ENCODE results near the gene HSBP1L1. TPM values are rescaled to one million over a fixed set of nuclear protein-coding genes. Genes with fewer than 3 reads are reported as not detected.

The HSBP1L1 gene
- total and polyA plus RNA-seq, 2 donors (not counting 1 experiment from before 2014, with no cell fraction given): 13.4 to 24.6 TPM

GRCh38 chr18:79973517-79973916 lies 9.1 kb downstream of the HSBP1L1 start:
- peaks cover 18% of the 10 kb centered on the region for H3K36me3 ChIP-seq (ENCODE audit: control insufficient read depth, insufficient read depth, low read length)

GRCh38 chr18:79974025-79974654 lies 9.7 kb downstream of the HSBP1L1 start:
- Histone ChIP-seq H3K79me2 (ENCODE audit: control insufficient read depth, insufficient read depth, low read length) (peaks cover 50% of the 10 kb centered on the region), H3K9ac (ENCODE audit: insufficient read depth, low read length) (no peak overlapping the region), H3K27me3 (ENCODE audit: control insufficient read depth, insufficient read depth, low read length) (no peaks in the 10 kb centered on the region), H4K20me1 (ENCODE audit: control insufficient read depth, extremely low read depth, insufficient read depth, low read length) (no peaks in the 10 kb centered on the region), H3K4me1 (ENCODE audit: control insufficient read depth, extremely low read depth, insufficient read depth, low read length) (no peaks in the 10 kb centered on the region), H3K9me3 (ENCODE audit: control insufficient read depth, insufficient read depth, low read depth, low read length) (no peaks in the 10 kb centered on the region), H3K4me2 (ENCODE audit: extremely low read depth, insufficient read depth, low read length) (no peak overlapping the region), H3K36me3 (ENCODE audit: control insufficient read depth, insufficient read depth, low read length) (peaks cover 19% of the 10 kb centered on the region), H3K27ac (ENCODE audit: insufficient read depth, low read length) (no peak overlapping the region), H2AFZ (ENCODE audit: low read length) (no peak overlapping the region), H3K4me3 (replicated peaks in 1 of 4; ENCODE audit: control extremely low read depth in 1 of 4, insufficient read depth in 1 of 4, low read depth in 3 of 4, low read length in 4 of 4) (no peak overlapping the region)
- no peak for TF ChIP-seq CTCF (conservative IDR thresholded peaks at IDR 0.05 in 1 of 2, IDR thresholded peaks at IDR 0.05 in 1 of 2; ENCODE audit: low read depth in 1 of 2, low read length in 2 of 2)
- no peak for TF ChIP-seq EZH2 (IDR thresholded peaks at IDR 0.05; ENCODE audit: low read length, missing control alignments)
- DNase-seq (ENCODE audit: low read depth in 2 of 2): no peak

More at GRCh38 chr18:79973517-79973916, 9.1 kb downstream of the HSBP1L1 start:
- Histone ChIP-seq H3K4me1 (ENCODE audit: control insufficient read depth, extremely low read depth, insufficient read depth, low read length) (no peaks in the 10 kb centered on the region), H3K27ac (ENCODE audit: insufficient read depth, low read length) (no peak overlapping the region), H3K4me2 (ENCODE audit: extremely low read depth, insufficient read depth, low read length) (no peak overlapping the region), H3K9me3 (ENCODE audit: control insufficient read depth, insufficient read depth, low read depth, low read length) (no peaks in the 10 kb centered on the region), H3K79me2 (ENCODE audit: control insufficient read depth, insufficient read depth, low read length) (peaks cover 44% of the 10 kb centered on the region), H2AFZ (ENCODE audit: low read length) (no peak overlapping the region), H4K20me1 (ENCODE audit: control insufficient read depth, extremely low read depth, insufficient read depth, low read length) (no peaks in the 10 kb centered on the region), H3K27me3 (ENCODE audit: control insufficient read depth, insufficient read depth, low read length) (no peaks in the 10 kb centered on the region), H3K9ac (ENCODE audit: insufficient read depth, low read length) (no peak overlapping the region), H3K4me3 (replicated peaks in 1 of 4; ENCODE audit: control extremely low read depth in 1 of 4, insufficient read depth in 1 of 4, low read depth in 3 of 4, low read length in 4 of 4) (no peak overlapping the region)
- TF ChIP-seq CTCF (conservative IDR thresholded peaks at IDR 0.05 in 1 of 2, IDR thresholded peaks at IDR 0.05 in 1 of 2; ENCODE audit: low read depth in 1 of 2, low read length in 2 of 2) (no peak), EZH2 (IDR thresholded peaks at IDR 0.05; ENCODE audit: low read length, missing control alignments) (no peak)
- DNase-seq (ENCODE audit: low read depth in 2 of 2): no peak

GRCh38 chr18:79975043-79975442 lies 10.6 kb downstream of the HSBP1L1 start:
- no peak overlapping the region for H2AFZ ChIP-seq (ENCODE audit: low read length)
- no peak overlapping the region for H3K4me3 ChIP-seq (replicated peaks in 1 of 4; ENCODE audit: control extremely low read depth in 1 of 4, insufficient read depth in 1 of 4, low read depth in 3 of 4, low read length in 4 of 4)
- peaks cover 17% of the 10 kb centered on the region for H3K36me3 ChIP-seq (ENCODE audit: control insufficient read depth, insufficient read depth, low read length)
- no peak for DNase-seq (ENCODE audit: low read depth in 2 of 2)
- no peaks in the 10 kb centered on the region for H3K27me3 ChIP-seq (ENCODE audit: control insufficient read depth, insufficient read depth, low read length)
- H3K9ac ChIP-seq (ENCODE audit: insufficient read depth, low read length): no peak overlapping the region
- H3K4me2 ChIP-seq (ENCODE audit: extremely low read depth, insufficient read depth, low read length): no peak overlapping the region
- H4K20me1 ChIP-seq (ENCODE audit: control insufficient read depth, extremely low read depth, insufficient read depth, low read length): no peaks in the 10 kb centered on the region
- peaks cover 59% of the 10 kb centered on the region for H3K79me2 ChIP-seq (ENCODE audit: control insufficient read depth, insufficient read depth, low read length)
- H3K9me3 ChIP-seq (ENCODE audit: control insufficient read depth, insufficient read depth, low read depth, low read length): no peaks in the 10 kb centered on the region
- H3K27ac ChIP-seq (ENCODE audit: insufficient read depth, low read length): no peak overlapping the region
- H3K4me1 ChIP-seq (ENCODE audit: control insufficient read depth, extremely low read depth, insufficient read depth, low read length): no peaks in the 10 kb centered on the region
- TF ChIP-seq CTCF (conservative IDR thresholded peaks at IDR 0.05 in 1 of 2, IDR thresholded peaks at IDR 0.05 in 1 of 2; ENCODE audit: low read depth in 1 of 2, low read length in 2 of 2) (no peak), EZH2 (IDR thresholded peaks at IDR 0.05; ENCODE audit: low read length, missing control alignments) (no peak)

All from fibroblast of lung (primary cell).